Measurements from ENCODE around the gene LZTFL1. TPM values are rescaled to one million over a fixed set of nuclear protein-coding genes. Genes with fewer than 3 reads are reported as not detected.

LZTFL1 gene
- total and polyA plus RNA-seq, 8 donors: 3.8 to 62.4 (median 8.0) TPM

DNA sequence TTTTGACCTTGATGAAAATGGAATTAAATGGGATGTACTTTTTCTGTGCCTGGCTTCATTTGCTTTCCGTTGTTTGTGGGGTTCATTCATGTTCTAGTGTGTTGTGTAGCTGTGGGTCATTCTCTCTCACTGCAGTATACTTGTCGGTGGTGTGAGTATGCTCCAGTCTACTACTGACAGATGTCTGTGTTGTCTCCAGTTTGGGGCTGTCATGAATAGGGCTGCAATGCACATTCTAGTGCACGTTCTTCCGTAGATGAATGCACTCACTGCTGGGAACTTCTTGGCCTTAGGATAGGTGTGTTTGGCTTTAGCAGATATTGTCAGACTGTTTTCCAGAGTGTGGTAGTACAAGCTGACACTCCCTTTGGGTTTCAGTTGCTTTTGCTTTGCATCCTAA lies 43.9 kb downstream of the LZTFL1 start:
- no peak overlapping the region for H3K27ac ChIP-seq
- 67 to 79% (median 73%) methylated on average over 4 of the region's 4 CpGs for WGBS, 5 donors
- no peaks in the 10 kb centered on the region for H3K36me3 ChIP-seq
- DNase-seq: no peak
- no peak overlapping the region for H3K4me3 ChIP-seq
- H3K9me3 ChIP-seq: no peaks in the 10 kb centered on the region
- peaks cover 10 to 20% (median 16%) of the 10 kb centered on the region in 4 donors for H3K4me1 ChIP-seq
- TF ChIP-seq EP300 (IDR thresholded peaks at IDR 0.05) (no peak), CTCF (IDR thresholded peaks at IDR 0.05) (no peak), POLR2AphosphoS5 (IDR thresholded peaks at IDR 0.05) (no peak), POLR2A (IDR thresholded peaks at IDR 0.05) (no peak)
- H3K27me3 ChIP-seq: peaks cover 0 to 70% (median 26%) of the 10 kb centered on the region in 3 donors
- intact Hi-C loops (cut with DNase I; ENCODE audit: low total_unique reads): no loop called here

GRCh38 chr3:45796902-45797637 lies 44.8 kb downstream of the LZTFL1 start:
- H3K9me3 ChIP-seq: no peaks in the 10 kb centered on the region
- WGBS, 5 donors: 55 to 76% (median 64%) methylated on average over 12 to 13 of the region's 13 CpGs
- no peak overlapping the region for H3K27ac ChIP-seq
- intact Hi-C loops (cut with DNase I; ENCODE audit: low total_unique reads): no loop called here
- TF ChIP-seq POLR2A (IDR thresholded peaks at IDR 0.05): no peak
- TF ChIP-seq EP300 (IDR thresholded peaks at IDR 0.05): no peak
- no peak for TF ChIP-seq CTCF (IDR thresholded peaks at IDR 0.05)
- TF ChIP-seq POLR2AphosphoS5 (IDR thresholded peaks at IDR 0.05): no peak
- no peak for DNase-seq
- peaks cover 10 to 20% (median 16%) of the 10 kb centered on the region in 4 donors for H3K4me1 ChIP-seq
- peaks cover 0 to 73% (median 26%) of the 10 kb centered on the region in 3 donors for H3K27me3 ChIP-seq
- H3K36me3 ChIP-seq: no peaks in the 10 kb centered on the region
- peak overlapping the region; percentile 48 to 56 (median 52) for H3K4me3 ChIP-seq

- no peaks in the 10 kb centered on the region for H3K9me3 ChIP-seq
- H3K4me1 ChIP-seq: peaks cover 10 to 20% (median 16%) of the 10 kb centered on the region in 4 donors
- H3K27ac ChIP-seq: peak within 1 kb of the TSS in 2 of 5 donors; percentile 3 to 9
- peaks cover 0 to 73% (median 26%) of the 10 kb centered on the region in 3 donors for H3K27me3 ChIP-seq
- H3K36me3 ChIP-seq: no peaks in the 10 kb centered on the region
- peak within 1 kb of the TSS; percentile 48 to 56 (median 52) for H3K4me3 ChIP-seq
- DNase-seq: peak; percentile 44 to 82
- 1 to 6% (median 3%) methylated on average over 45 to 91 of the region's 91 CpGs for WGBS, 5 donors
- peak in 1 of 3 donors; percentile 5 for TF ChIP-seq POLR2AphosphoS5 (IDR thresholded peaks at IDR 0.05)
- no peak for TF ChIP-seq CTCF (IDR thresholded peaks at IDR 0.05)
- TF ChIP-seq EP300 (IDR thresholded peaks at IDR 0.05): no peak
- intact Hi-C loops (cut with DNase I; ENCODE audit: low total_unique reads): no loop called here
These were observed 45.8 kb downstream of the LZTFL1 start, which contains the start of gene SLC6A20 for GRCh38 chr3:45795882-45796765. SLC6A20 (minus strand) TSS chr3:45796536; CDS start chr3:45796419, 117 bp downstream.

GRCh38 chr3:45795509-45795881 lies 46.4 kb downstream of the LZTFL1 start:
- Histone ChIP-seq H3K4me3 (peak overlapping the region; percentile 48 to 56 (median 52)), H3K27ac (no peak overlapping the region), H3K27me3 (peaks cover 0 to 73% (median 26%) of the 10 kb centered on the region in 3 donors), H3K36me3 (no peaks in the 10 kb centered on the region), H3K9me3 (no peaks in the 10 kb centered on the region), H3K4me1 (peaks cover 10 to 20% (median 16%) of the 10 kb centered on the region in 4 donors)
- WGBS, 5 donors: 28 to 38% (median 30%) methylated on average over 14 of the region's 14 CpGs
- TF ChIP-seq CTCF (IDR thresholded peaks at IDR 0.05) (no peak), POLR2A (IDR thresholded peaks at IDR 0.05) (no peak), POLR2AphosphoS5 (IDR thresholded peaks at IDR 0.05) (no peak), EP300 (IDR thresholded peaks at IDR 0.05) (no peak)
- peak in 1 of 2 donors; percentile 45 for DNase-seq
- intact Hi-C loops (cut with DNase I; ENCODE audit: low total_unique reads): no loop called here
